SHP77 treated with DMSO at 0.1 percent for 48 hours (cell line): Measurements from ENCODE around the gene NUP205.

ENCODE experiments used
- DNase-seq: peaks from one replicate; lab custom pipeline; 2025; lab: John Stamatoyannopoulos, UW

Gene NUP205

GRCh38 chr7:135557455-135558336 is at the start of gene NUP205:
NUP205 (plus strand) TSS chr7:135557917; CDS start chr7:135557945, 28 bp downstream.
- peak; percentile 88 for DNase-seq

GRCh38 chr7:135508883-135509588 is 48.7 kb upstream of the NUP205 start:
- DNase-seq: no peak

GRCh38 chr7:135509589-135509838 is 48.2 kb upstream of the NUP205 start:
- DNase-seq: no peak

GRCh38 chr7:135509839-135510591 is 47.7 kb upstream of the NUP205 start, which contains the start of gene CNOT4:
CNOT4 (minus strand) TSS chr7:135510102; CDS start chr7:135438331, 71,771 bp downstream.
- peak; percentile 92 for DNase-seq

- DNase-seq: no peak
Observed at GRCh38 chr7:135510592-135511183, 47.0 kb upstream of the NUP205 start.

- peak; percentile 58 for DNase-seq
Observed at GRCh38 chr7:135512135-135512887, 45.4 kb upstream of the NUP205 start.

GRCh38 chr7:135514856-135515255 is 42.9 kb upstream of the NUP205 start:
- DNase-seq: no peak

- no peak for DNase-seq
Observed at GRCh38 chr7:135517060-135517459, 40.7 kb upstream of the NUP205 start.

- DNase-seq: no peak
Observed at GRCh38 chr7:135518748-135519147, 39.0 kb upstream of the NUP205 start.

- DNase-seq: no peak
Observed at GRCh38 chr7:135519233-135519688, 38.5 kb upstream of the NUP205 start.

GRCh38 chr7:135519871-135520270 is 37.8 kb upstream of the NUP205 start:
- DNase-seq: no peak

- DNase-seq: no peak
Observed at GRCh38 chr7:135522509-135522908, 35.2 kb upstream of the NUP205 start.

GRCh38 chr7:135523146-135523545 is 34.6 kb upstream of the NUP205 start:
- no peak for DNase-seq

- no peak for DNase-seq
Observed at GRCh38 chr7:135525426-135525825, 32.3 kb upstream of the NUP205 start.

- DNase-seq: no peak
Observed at GRCh38 chr7:135527025-135527424, 30.7 kb upstream of the NUP205 start.

GRCh38 chr7:135536150-135536549 is 21.6 kb upstream of the NUP205 start:
- no peak for DNase-seq

- DNase-seq: no peak
Observed at GRCh38 chr7:135537453-135537852, 20.3 kb upstream of the NUP205 start.

GRCh38 chr7:135537905-135538304 is 19.8 kb upstream of the NUP205 start:
- DNase-seq: no peak

- DNase-seq: no peak
Observed at GRCh38 chr7:135538376-135538775, 19.3 kb upstream of the NUP205 start.

GRCh38 chr7:135539629-135540028 is 18.1 kb upstream of the NUP205 start:
- DNase-seq: no peak

GRCh38 chr7:135541029-135541428 is 16.7 kb upstream of the NUP205 start:
- DNase-seq: no peak
